ENCODE results near the gene HS1BP3. TPM values are rescaled to one million over a fixed set of nuclear protein-coding genes. Genes with fewer than 3 reads are reported as not detected.

The HS1BP3 gene
- total and polyA plus RNA-seq, 2 of the 13 experiments (the other 11 are each of a cell fraction or from before 2014, with no cell fraction given): 15.2 to 22.0 TPM

DNA sequence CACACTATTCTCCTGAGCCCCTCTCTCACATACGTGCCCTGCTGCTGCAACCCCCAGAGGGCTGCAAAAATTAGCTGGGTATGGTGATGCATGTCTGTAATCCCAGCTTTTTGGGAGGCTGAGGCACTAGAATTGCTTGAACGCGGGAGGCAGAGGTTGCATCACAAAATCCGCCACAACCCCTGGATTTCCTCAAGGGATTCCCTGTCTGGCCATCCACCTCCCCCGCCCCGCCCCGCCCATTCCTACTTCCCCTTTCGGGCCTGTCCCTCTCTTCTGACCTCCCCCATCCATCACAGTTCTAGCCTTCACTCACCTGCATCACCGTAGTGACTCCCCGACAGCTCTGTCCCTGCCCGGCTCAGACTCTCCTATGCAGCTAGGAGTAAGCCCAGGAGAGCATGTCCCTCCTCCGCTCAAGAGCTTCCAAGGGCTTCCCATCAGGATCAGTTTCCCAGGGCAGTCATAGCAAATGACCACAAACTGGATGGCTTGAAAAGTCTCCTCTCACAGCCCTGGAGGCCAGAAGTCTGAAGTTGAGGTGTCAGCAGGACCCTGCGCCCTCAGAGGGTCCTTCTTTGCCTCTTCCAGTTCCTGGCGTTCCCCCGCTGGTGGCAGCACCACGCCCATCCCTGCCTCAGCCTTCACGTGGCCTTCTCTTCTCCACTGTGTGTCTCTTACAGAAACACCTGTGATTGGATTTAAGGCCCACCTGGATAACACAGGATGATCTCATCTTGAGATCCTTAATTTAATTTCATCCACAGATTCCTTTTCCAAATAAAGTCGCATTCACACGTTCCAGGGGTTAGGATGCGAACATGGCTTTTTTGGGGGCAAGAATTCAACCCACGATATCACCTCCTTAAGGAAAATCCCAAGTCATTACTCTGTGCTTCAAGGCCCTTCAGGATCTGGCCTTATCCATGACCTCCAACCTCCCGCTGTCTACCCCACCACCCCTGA, 58.5 kb downstream of the HS1BP3 start (continued):
- peak; percentile 35 for TF ChIP-seq XRCC5 (optimal IDR thresholded peaks at IDR 0.05; ENCODE audit: low read length)
- TF ChIP-seq ZIK1 (CRISPR knock-in tag; IDR thresholded peaks at IDR 0.05; ENCODE audit: borderline replicate concordance, low read depth): no peak
- TF ChIP-seq TSC22D2 (CRISPR knock-in tag; IDR thresholded peaks at IDR 0.05; ENCODE audit: borderline replicate concordance): no peak
- TF ChIP-seq FIP1L1 (IDR thresholded peaks at IDR 0.05; ENCODE audit: borderline replicate concordance, insufficient read depth, low read depth, low read length): no peak
- TF ChIP-seq, protein P1, sequence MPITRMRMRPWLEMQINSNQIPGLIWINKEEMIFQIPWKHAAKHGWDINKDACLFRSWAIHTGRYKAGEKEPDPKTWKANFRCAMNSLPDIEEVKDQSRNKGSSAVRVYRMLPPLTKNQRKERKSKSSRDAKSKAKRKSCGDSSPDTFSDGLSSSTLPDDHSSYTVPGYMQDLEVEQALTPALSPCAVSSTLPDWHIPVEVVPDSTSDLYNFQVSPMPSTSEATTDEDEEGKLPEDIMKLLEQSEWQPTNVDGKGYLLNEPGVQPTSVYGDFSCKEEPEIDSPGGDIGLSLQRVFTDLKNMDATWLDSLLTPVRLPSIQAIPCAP (CRISPR knock-in tag; IDR thresholded peaks at IDR 0.05; ENCODE audit: low read depth): no peak
- TF ChIP-seq ERF (CRISPR knock-in tag; IDR thresholded peaks at IDR 0.05): peak; percentile 19; the same call in 1 of the 2 replicates
- no peak for TF ChIP-seq IRX3 (CRISPR knock-in tag; IDR thresholded peaks at IDR 0.05; ENCODE audit: borderline replicate concordance, low read depth)
- 0 out of 2 replicates have a peak, but pooled peaks have one; percentile 5 for TF ChIP-seq FOXK1 (CRISPR knock-in tag; IDR thresholded peaks at IDR 0.05; ENCODE audit: borderline replicate concordance, low read depth)
- no peak for TF ChIP-seq ESRRA (CRISPR knock-in tag; IDR thresholded peaks at IDR 0.05; ENCODE audit: low read depth)
- 0 out of 2 replicates have a peak, but pooled peaks have one; percentile 23 for TF ChIP-seq ZNF616 (CRISPR knock-in tag; IDR thresholded peaks at IDR 0.05; ENCODE audit: low read depth)
- TF ChIP-seq ZFP82 (CRISPR knock-in tag; IDR thresholded peaks at IDR 0.05; ENCODE audit: borderline replicate concordance): peak; percentile 20; the same call in 1 of the 2 replicates
- no peak for TF ChIP-seq ZSCAN20 (CRISPR knock-in tag; IDR thresholded peaks at IDR 0.05; ENCODE audit: borderline replicate concordance)
- TF ChIP-seq, protein P2, sequence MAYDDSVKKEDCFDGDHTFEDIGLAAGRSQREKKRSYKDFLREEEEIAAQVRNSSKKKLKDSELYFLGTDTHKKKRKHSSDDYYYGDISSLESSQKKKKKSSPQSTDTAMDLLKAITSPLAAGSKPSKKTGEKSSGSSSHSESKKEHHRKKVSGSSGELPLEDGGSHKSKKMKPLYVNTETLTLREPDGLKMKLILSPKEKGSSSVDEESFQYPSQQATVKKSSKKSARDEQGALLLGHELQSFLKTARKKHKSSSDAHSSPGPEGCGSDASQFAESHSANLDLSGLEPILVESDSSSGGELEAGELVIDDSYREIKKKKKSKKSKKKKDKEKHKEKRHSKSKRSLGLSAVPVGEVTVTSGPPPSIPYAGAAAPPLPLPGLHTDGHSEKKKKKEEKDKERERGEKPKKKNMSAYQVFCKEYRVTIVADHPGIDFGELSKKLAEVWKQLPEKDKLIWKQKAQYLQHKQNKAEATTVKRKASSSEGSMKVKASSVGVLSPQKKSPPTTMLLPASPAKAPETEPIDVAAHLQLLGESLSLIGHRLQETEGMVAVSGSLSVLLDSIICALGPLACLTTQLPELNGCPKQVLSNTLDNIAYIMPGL (CRISPR knock-in tag; IDR thresholded peaks at IDR 0.05; ENCODE audit: borderline replicate concordance in 1 of 2, low read depth in 1 of 2): no peak; a peak in 1 of 4 replicates
- no peak for TF ChIP-seq RNF2 (conservative IDR thresholded peaks at IDR 0.05; ENCODE audit: low read depth)
- TF ChIP-seq ZNF335 (CRISPR knock-in tag; IDR thresholded peaks at IDR 0.05): no peak; the same call in 1 of the 2 replicates

Data from HepG2 (cell line).